ENCODE measurements around the gene LYZL1.

The LYZL1 gene

GRCh38 chr10:29323367-29323766 is 34.5 kb downstream of the LYZL1 start:
- TF ChIP-seq SIN3A (IDR thresholded peaks at IDR 0.05; ENCODE audit: borderline replicate concordance, insufficient read depth, low read length) (no peak), TAF1 (IDR thresholded peaks at IDR 0.05; ENCODE audit: borderline replicate concordance, insufficient read depth, low read length) (no peak), POLR2AphosphoS5 (IDR thresholded peaks at IDR 0.05; ENCODE audit: low read depth, low read length) (no peak), FOXP2 (optimal IDR thresholded peaks at IDR 0.05; ENCODE audit: borderline replicate concordance, extremely low read depth, extremely low read length, insufficient read depth) (no peak)
- TF ChIP-seq, protein P1, sequence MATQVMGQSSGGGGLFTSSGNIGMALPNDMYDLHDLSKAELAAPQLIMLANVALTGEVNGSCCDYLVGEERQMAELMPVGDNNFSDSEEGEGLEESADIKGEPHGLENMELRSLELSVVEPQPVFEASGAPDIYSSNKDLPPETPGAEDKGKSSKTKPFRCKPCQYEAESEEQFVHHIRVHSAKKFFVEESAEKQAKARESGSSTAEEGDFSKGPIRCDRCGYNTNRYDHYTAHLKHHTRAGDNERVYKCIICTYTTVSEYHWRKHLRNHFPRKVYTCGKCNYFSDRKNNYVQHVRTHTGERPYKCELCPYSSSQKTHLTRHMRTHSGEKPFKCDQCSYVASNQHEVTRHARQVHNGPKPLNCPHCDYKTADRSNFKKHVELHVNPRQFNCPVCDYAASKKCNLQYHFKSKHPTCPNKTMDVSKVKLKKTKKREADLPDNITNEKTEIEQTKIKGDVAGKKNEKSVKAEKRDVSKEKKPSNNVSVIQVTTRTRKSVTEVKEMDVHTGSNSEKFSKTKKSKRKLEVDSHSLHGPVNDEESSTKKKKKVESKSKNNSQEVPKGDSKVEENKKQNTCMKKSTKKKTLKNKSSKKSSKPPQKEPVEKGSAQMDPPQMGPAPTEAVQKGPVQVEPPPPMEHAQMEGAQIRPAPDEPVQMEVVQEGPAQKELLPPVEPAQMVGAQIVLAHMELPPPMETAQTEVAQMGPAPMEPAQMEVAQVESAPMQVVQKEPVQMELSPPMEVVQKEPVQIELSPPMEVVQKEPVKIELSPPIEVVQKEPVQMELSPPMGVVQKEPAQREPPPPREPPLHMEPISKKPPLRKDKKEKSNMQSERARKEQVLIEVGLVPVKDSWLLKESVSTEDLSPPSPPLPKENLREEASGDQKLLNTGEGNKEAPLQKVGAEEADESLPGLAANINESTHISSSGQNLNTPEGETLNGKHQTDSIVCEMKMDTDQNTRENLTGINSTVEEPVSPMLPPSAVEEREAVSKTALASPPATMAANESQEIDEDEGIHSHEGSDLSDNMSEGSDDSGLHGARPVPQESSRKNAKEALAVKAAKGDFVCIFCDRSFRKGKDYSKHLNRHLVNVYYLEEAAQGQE (IDR thresholded peaks at IDR 0.05; ENCODE audit: insufficient read depth in 1 of 2, low read depth in 2 of 2, low read length in 2 of 2): no peak

GRCh38 chr10:29324220-29324841 is 35.5 kb downstream of the LYZL1 start:
- no peak for TF ChIP-seq POLR2AphosphoS5 (IDR thresholded peaks at IDR 0.05; ENCODE audit: low read depth, low read length)
- TF ChIP-seq TAF1 (IDR thresholded peaks at IDR 0.05; ENCODE audit: borderline replicate concordance, insufficient read depth, low read length): no peak
- TF ChIP-seq SIN3A (IDR thresholded peaks at IDR 0.05; ENCODE audit: borderline replicate concordance, insufficient read depth, low read length): no peak
- TF ChIP-seq, protein P1 (IDR thresholded peaks at IDR 0.05; ENCODE audit: insufficient read depth in 1 of 2, low read depth in 2 of 2, low read length in 2 of 2): no peak
- no peak for TF ChIP-seq FOXP2 (optimal IDR thresholded peaks at IDR 0.05; ENCODE audit: borderline replicate concordance, extremely low read depth, extremely low read length, insufficient read depth)

GRCh38 chr10:29326299-29326698 is 37.4 kb downstream of the LYZL1 start:
- no peak for TF ChIP-seq TAF1 (IDR thresholded peaks at IDR 0.05; ENCODE audit: borderline replicate concordance, insufficient read depth, low read length)
- TF ChIP-seq SIN3A (IDR thresholded peaks at IDR 0.05; ENCODE audit: borderline replicate concordance, insufficient read depth, low read length): no peak

GRCh38 chr10:29326886-29327745 is 38.2 kb downstream of the LYZL1 start:
- no peak for TF ChIP-seq FOXP2 (optimal IDR thresholded peaks at IDR 0.05; ENCODE audit: borderline replicate concordance, extremely low read depth, extremely low read length, insufficient read depth)
- no peak for TF ChIP-seq POLR2AphosphoS5 (IDR thresholded peaks at IDR 0.05; ENCODE audit: low read depth, low read length)

- TF ChIP-seq TAF1 (IDR thresholded peaks at IDR 0.05; ENCODE audit: borderline replicate concordance, insufficient read depth, low read length) (no peak), FOXP2 (optimal IDR thresholded peaks at IDR 0.05; ENCODE audit: borderline replicate concordance, extremely low read depth, extremely low read length, insufficient read depth) (no peak), SIN3A (IDR thresholded peaks at IDR 0.05; ENCODE audit: borderline replicate concordance, insufficient read depth, low read length) (no peak), POLR2AphosphoS5 (IDR thresholded peaks at IDR 0.05; ENCODE audit: low read depth, low read length) (no peak)
- TF ChIP-seq, protein P1 (IDR thresholded peaks at IDR 0.05; ENCODE audit: insufficient read depth in 1 of 2, low read depth in 2 of 2, low read length in 2 of 2): no peak
These were observed 38.9 kb downstream of the LYZL1 start for GRCh38 chr10:29327746-29328102.

GRCh38 chr10:29328983-29329382 is 40.1 kb downstream of the LYZL1 start:
- TF ChIP-seq FOXP2 (optimal IDR thresholded peaks at IDR 0.05; ENCODE audit: borderline replicate concordance, extremely low read depth, extremely low read length, insufficient read depth) (no peak), TAF1 (IDR thresholded peaks at IDR 0.05; ENCODE audit: borderline replicate concordance, insufficient read depth, low read length) (no peak), SIN3A (IDR thresholded peaks at IDR 0.05; ENCODE audit: borderline replicate concordance, insufficient read depth, low read length) (no peak), POLR2AphosphoS5 (IDR thresholded peaks at IDR 0.05; ENCODE audit: low read depth, low read length) (no peak)
- TF ChIP-seq, protein P1 (IDR thresholded peaks at IDR 0.05; ENCODE audit: insufficient read depth in 1 of 2, low read depth in 2 of 2, low read length in 2 of 2): no peak

Data from PFSK-1 (cell line).